ENCODE measurements around the gene PTPRM. TPM values are rescaled to one million over a fixed set of nuclear protein-coding genes. Genes with fewer than 3 reads are reported as not detected.

The PTPRM gene
- total RNA-seq, 1 donor from 2014 or later = 257 TPM

GRCh38 chr18:8040021-8040420, 472.9 kb downstream of the PTPRM start:
- no peaks in the 10 kb centered on the region for H3K9me3 ChIP-seq
- no peak overlapping the region for H3K4me3 ChIP-seq
- TF ChIP-seq, protein P1, sequence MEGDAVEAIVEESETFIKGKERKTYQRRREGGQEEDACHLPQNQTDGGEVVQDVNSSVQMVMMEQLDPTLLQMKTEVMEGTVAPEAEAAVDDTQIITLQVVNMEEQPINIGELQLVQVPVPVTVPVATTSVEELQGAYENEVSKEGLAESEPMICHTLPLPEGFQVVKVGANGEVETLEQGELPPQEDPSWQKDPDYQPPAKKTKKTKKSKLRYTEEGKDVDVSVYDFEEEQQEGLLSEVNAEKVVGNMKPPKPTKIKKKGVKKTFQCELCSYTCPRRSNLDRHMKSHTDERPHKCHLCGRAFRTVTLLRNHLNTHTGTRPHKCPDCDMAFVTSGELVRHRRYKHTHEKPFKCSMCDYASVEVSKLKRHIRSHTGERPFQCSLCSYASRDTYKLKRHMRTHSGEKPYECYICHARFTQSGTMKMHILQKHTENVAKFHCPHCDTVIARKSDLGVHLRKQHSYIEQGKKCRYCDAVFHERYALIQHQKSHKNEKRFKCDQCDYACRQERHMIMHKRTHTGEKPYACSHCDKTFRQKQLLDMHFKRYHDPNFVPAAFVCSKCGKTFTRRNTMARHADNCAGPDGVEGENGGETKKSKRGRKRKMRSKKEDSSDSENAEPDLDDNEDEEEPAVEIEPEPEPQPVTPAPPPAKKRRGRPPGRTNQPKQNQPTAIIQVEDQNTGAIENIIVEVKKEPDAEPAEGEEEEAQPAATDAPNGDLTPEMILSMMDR (IDR thresholded peaks at IDR 0.05) = no peak
- intact Hi-C loops (cut with DNase I) = no loop called here
- H3K4me1 ChIP-seq = peaks cover 0 to 2% of the 10 kb centered on the region in 2 donors
- no peak for DNase-seq (ENCODE audit: low spot score in 2 of 2)
- no peak overlapping the region for H3K27ac ChIP-seq
- no peaks in the 10 kb centered on the region for H3K36me3 ChIP-seq
- H3K27me3 ChIP-seq = no peaks in the 10 kb centered on the region

GRCh38 chr18:8041526-8042111, 474.5 kb downstream of the PTPRM start:
- no peak for DNase-seq (ENCODE audit: low spot score in 2 of 2)
- no peaks in the 10 kb centered on the region for H3K36me3 ChIP-seq
- no peak overlapping the region for H3K27ac ChIP-seq
- TF ChIP-seq, protein P1 (IDR thresholded peaks at IDR 0.05) = no peak
- intact Hi-C loops (cut with DNase I) = no loop called here
- H3K4me3 ChIP-seq = no peak overlapping the region
- H3K9me3 ChIP-seq = no peaks in the 10 kb centered on the region
- H3K4me1 ChIP-seq = peaks cover 0 to 2% of the 10 kb centered on the region in 2 donors
- H3K27me3 ChIP-seq = no peaks in the 10 kb centered on the region

- intact Hi-C loops (cut with DNase I) = no loop called here
- no peaks in the 10 kb centered on the region for H3K36me3 ChIP-seq
- H3K9me3 ChIP-seq = no peaks in the 10 kb centered on the region
- H3K27me3 ChIP-seq = no peaks in the 10 kb centered on the region
- peaks cover 0 to 2% of the 10 kb centered on the region in 2 donors for H3K4me1 ChIP-seq
- TF ChIP-seq, protein P1 (IDR thresholded peaks at IDR 0.05) = no peak
- no peak overlapping the region for H3K4me3 ChIP-seq
- DNase-seq (ENCODE audit: low spot score in 2 of 2) = no peak
- H3K27ac ChIP-seq = no peak overlapping the region
These were observed 476.9 kb downstream of the PTPRM start for GRCh38 chr18:8044004-8044403.

DNA sequence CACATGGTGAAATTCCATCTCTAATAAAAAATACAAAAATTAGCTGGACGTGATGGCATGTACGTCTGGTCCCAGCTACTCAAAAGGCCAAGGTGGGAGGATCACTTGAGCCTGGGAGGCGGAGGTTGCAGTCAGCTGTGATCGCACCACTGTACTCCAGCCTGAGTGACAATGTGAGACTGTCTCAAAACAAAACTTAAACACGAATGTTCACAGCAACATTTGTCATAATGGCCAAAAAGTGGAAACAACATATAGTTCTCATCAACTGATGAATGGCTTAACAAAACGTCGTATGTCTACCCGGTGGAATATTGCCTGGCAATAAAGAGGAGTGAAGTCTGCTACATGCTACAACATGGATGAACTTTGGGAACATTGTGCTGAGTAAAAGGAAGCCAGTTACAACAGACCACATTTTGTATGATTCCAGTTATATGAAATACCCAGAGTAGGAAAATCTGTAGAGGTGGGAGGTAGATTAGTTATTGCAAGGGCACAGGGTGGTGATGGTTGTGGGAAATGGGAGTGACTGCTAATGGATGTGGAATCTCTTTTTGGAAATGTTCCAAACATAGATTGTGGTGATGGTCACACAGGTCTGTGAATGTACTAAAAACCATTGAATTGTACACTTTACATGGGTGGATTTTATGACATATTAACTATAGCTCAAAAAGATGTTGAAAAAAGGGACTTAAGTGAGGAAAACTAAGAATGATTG, 478.2 kb downstream of the PTPRM start:
- TF ChIP-seq, protein P1 (IDR thresholded peaks at IDR 0.05) = no peak
- Histone ChIP-seq H3K9me3 (no peaks in the 10 kb centered on the region), H3K4me3 (no peak overlapping the region), H3K4me1 (peaks cover 0 to 2% of the 10 kb centered on the region in 2 donors), H3K27me3 (no peaks in the 10 kb centered on the region), H3K36me3 (no peaks in the 10 kb centered on the region), H3K27ac (no peak overlapping the region)
- intact Hi-C loops (cut with DNase I) = no loop called here
- DNase-seq (ENCODE audit: low spot score in 2 of 2) = no peak

GRCh38 chr18:8045884-8046281, 478.8 kb downstream of the PTPRM start:
- H3K4me3 ChIP-seq = no peak overlapping the region

More at GRCh38 chr18:8045884-8046281, 478.8 kb downstream of the PTPRM start:
- DNase-seq (ENCODE audit: low spot score in 2 of 2) = no peak
- H3K27me3 ChIP-seq = no peaks in the 10 kb centered on the region
- no peaks in the 10 kb centered on the region for H3K9me3 ChIP-seq
- no peak overlapping the region for H3K27ac ChIP-seq
- peaks cover 0 to 2% of the 10 kb centered on the region in 2 donors for H3K4me1 ChIP-seq
- TF ChIP-seq, protein P1 (IDR thresholded peaks at IDR 0.05) = no peak
- intact Hi-C loops (cut with DNase I) = no loop called here
- no peaks in the 10 kb centered on the region for H3K36me3 ChIP-seq

Measured in ascending aorta (tissue), 2 donors.